HEK293T (cell line): ENCODE measurements around the gene UVRAG.
"Not testable (repeated sequence)": the region's sequence is repeated elsewhere in the genome, so short reads cannot be mapped to it uniquely, and the experiment has no call there.

ENCODE experiments used
- CTCF ChIA-PET: fragments of 350-600 bp; formaldehyde crosslinking; extraction: SDS; loops from one replicate; lab custom pipeline; 2021; ENCODE audit warnings: antibody characterized with exemption, inconsistent platforms; lab: Yijun Ruan, JAX
- POLR2A ChIA-PET: fragments of 350-600 bp; formaldehyde crosslinking; extraction: SDS; loops from one replicate; lab custom pipeline; 2020; ENCODE audit warnings: antibody characterized with exemption, inconsistent platforms; lab: Yijun Ruan, JAX
- DNase-seq: peaks from one replicate; pipeline ENCODE4 v3.0.0; 2012; ENCODE audit warnings: mixed read lengths; ENCODE audit errors: extremely low spot score
- ARNT ChIP-seq: fragments of 450-650 bp; IDR thresholded peaks from 2 replicates; pipeline ENCODE4 v1.6.1; 2017; ENCODE audit warnings: mild to moderate bottlenecking
- BHLHE40 ChIP-seq: fragments of 450-650 bp; IDR thresholded peaks from 2 replicates; pipeline ENCODE4 v1.6.1; 2016; ENCODE audit warnings: mild to moderate bottlenecking, moderate library complexity, borderline replicate concordance
- CTBP1 ChIP-seq: fragments of 450-650 bp; IDR thresholded peaks from 2 replicates; pipeline ENCODE4 v1.6.1; 2016; ENCODE audit warnings: borderline replicate concordance
- ELF4 ChIP-seq: fragments of 450-650 bp; IDR thresholded peaks from 2 replicates; pipeline ENCODE4 v1.6.1; 2017; ENCODE audit warnings: antibody characterized with exemption
- FOXA1 ChIP-seq: fragments of 450-650 bp; IDR thresholded peaks from 2 replicates; pipeline ENCODE4 v1.6.1; 2016; ENCODE audit warnings: mild to moderate bottlenecking
- FOXK2 ChIP-seq: fragments of 450-650 bp; IDR thresholded peaks from 2 replicates; pipeline ENCODE4 v1.6.1; 2016; ENCODE audit warnings: mild to moderate bottlenecking
- FOXM1 ChIP-seq: fragments of 450-650 bp; IDR thresholded peaks from 2 replicates; pipeline ENCODE4 v1.6.1; 2017; ENCODE audit warnings: mild to moderate bottlenecking, borderline replicate concordance
- HDGF ChIP-seq: fragments of 450-650 bp; IDR thresholded peaks from 2 replicates; pipeline ENCODE4 v1.6.1; 2017; ENCODE audit warnings: antibody characterized with exemption, borderline replicate concordance
- L3MBTL2 ChIP-seq: fragments of 450-650 bp; conservative IDR thresholded peaks from 2 replicates; pipeline ENCODE4 v1.6.1; 2016; ENCODE audit warnings: mild to moderate bottlenecking
- LEF1 ChIP-seq: fragments of 450-650 bp; IDR thresholded peaks from 2 replicates; pipeline ENCODE4 v1.6.1; 2017; ENCODE audit warnings: mild to moderate bottlenecking, borderline replicate concordance
- NFRKB ChIP-seq: fragments of 450-650 bp; IDR thresholded peaks from 2 replicates; pipeline ENCODE4 v1.6.1; 2016; ENCODE audit warnings: mild to moderate bottlenecking, moderate library complexity
- PKNOX1 ChIP-seq: fragments of 450-650 bp; IDR thresholded peaks from 2 replicates; pipeline ENCODE4 v1.6.1; 2016
- SP1 ChIP-seq: fragments of 450-650 bp; IDR thresholded peaks from 2 replicates; pipeline ENCODE4 v1.6.1; 2017
- SUZ12 ChIP-seq: fragments of 450-650 bp; IDR thresholded peaks from 2 replicates; pipeline ENCODE4 v1.6.1; 2016; ENCODE audit warnings: mild to moderate bottlenecking
- TARDBP ChIP-seq: fragments of 450-650 bp; IDR thresholded peaks from 2 replicates; pipeline ENCODE4 v1.6.1; 2016
- ZNF384 ChIP-seq: fragments of 450-650 bp; IDR thresholded peaks from 2 replicates; pipeline ENCODE4 v1.6.1; 2016

Gene UVRAG

GRCh38 chr11:75869661-75870455, 54.8 kb downstream of the UVRAG start:
- POLR2A ChIA-PET = no interaction called here
- DNase-seq = no peak
- CTCF ChIA-PET = interaction anchor here (0.6 to 3.8 kb wide), 2 partner anchors 59 to 67 kb away, joined by 4 to 21 read pairs; no protein-coding TSS in a partner anchor
- TF ChIP-seq ARNT (no peak), SP1 (no peak), ELF4 (no peak), FOXK2 (no peak), CTBP1 (no peak), LEF1 (no peak), L3MBTL2 (no peak), BHLHE40 (no peak), HDGF (no peak), TARDBP (no peak), SUZ12 (no peak), FOXA1 (no peak), PKNOX1 (no peak), NFRKB (no peak), FOXM1 (no peak), ZNF384 (no peak)

GRCh38 chr11:75872887-75873416, 57.9 kb downstream of the UVRAG start:
- POLR2A ChIA-PET = no interaction called here
- TF ChIP-seq L3MBTL2 = no peak
- TF ChIP-seq HDGF = no peak
- no peak for TF ChIP-seq TARDBP
- no peak for TF ChIP-seq LEF1
- no peak for TF ChIP-seq BHLHE40
- TF ChIP-seq ZNF384 = no peak
- no peak for TF ChIP-seq NFRKB
- no peak for TF ChIP-seq PKNOX1
- TF ChIP-seq ARNT = no peak
- TF ChIP-seq CTBP1 = no peak
- DNase-seq = no peak
- CTCF ChIA-PET = interaction anchor here (0.5 to 0.8 kb wide), 4 partner anchors 9 to 318 kb away, joined by 3 to 8 read pairs (median 4); no protein-coding TSS in a partner anchor

DNA sequence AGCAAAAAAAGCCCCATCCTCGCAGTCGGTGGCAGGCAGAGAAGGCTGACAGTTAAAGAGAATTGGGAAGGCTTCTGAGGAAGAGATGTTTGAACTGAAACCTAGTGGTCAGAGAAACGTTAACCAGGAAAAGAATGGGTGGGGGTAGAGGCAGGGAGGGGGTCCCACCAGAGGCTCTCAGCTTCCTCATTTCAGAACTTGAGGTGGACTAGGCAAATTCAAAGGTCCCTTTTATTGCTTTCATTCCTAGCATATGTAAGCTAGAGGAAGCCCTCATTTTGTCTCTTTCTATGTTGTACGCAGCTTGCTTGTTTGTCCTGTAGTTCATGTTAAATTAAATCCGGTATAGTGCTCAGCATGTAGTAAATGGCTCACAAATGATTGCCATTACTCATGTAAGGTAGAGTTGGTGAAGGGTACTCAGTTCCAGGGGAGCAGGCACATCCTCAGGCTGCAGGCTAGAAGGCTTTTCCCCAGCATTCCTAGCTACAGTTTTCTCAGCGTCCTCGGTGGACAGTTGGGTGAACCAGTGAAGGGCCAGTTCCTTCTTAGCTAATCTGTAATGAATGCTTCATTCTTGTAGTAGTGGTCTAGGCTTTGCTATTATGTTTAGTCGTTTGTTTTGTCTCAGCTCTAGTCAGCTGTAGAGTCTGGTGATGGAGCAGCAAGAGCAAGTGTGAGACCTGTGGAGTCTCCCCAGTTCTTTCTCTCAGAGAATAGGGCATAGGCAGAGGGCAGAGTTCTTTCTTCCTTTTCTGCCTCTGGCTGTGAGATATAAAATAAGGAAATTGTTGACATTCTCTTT, 58.6 kb downstream of the UVRAG start:
- CTCF ChIA-PET = interaction anchor here (0.5 to 0.8 kb wide), 3 partner anchors 9 to 318 kb away, joined by 3 to 8 read pairs (median 3); no protein-coding TSS in a partner anchor

GRCh38 chr11:75874684-75875341, 59.8 kb downstream of the UVRAG start:
- DNase-seq = no peak
- TF ChIP-seq SP1 (no peak), ARNT (no peak), SUZ12 (no peak), PKNOX1 (no peak), NFRKB (no peak), HDGF (no peak), L3MBTL2 (no peak), FOXA1 (no peak), ZNF384 (no peak), TARDBP (no peak), LEF1 (no peak), FOXK2 (no peak)
- ChIA-PET CTCF (interaction anchor here (0.9 kb wide), 1 partner anchor 277 kb away, joined by 3 read pairs; no protein-coding TSS in a partner anchor), POLR2A (no interaction called here)

More for the DNA sequence above, 58.6 kb downstream of the UVRAG start:
- TF ChIP-seq FOXA1 (no peak), NFRKB (no peak), HDGF (no peak), SP1 (no peak)
- POLR2A ChIA-PET = no interaction called here
- no peak for DNase-seq

- DNase-seq, CTCF ChIA-PET, POLR2A ChIA-PET: not testable (repeated sequence)
Measured at GRCh38 chr11:75877327-75877726, 62.3 kb downstream of the UVRAG start.

DNA sequence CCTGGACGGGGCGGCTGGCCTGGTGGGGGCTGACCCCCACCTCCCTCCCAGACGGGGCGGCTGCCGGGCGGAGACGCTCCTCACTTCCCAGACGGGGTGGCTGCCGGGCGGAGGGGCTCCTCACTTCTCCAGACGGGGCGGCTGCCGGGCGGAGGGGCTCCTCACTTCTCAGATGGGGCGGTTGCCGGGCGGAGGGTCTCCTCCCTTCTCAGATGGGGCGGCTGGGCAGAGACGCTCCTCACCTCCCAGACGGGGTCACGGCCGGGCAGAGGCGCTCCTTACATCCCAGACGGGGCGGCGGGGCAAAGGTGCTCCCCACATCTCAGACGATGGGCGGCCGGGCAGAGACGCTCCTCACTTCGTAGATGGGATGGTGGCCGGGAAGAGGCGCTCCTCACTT, 62.9 kb downstream of the UVRAG start:
- DNase-seq, POLR2A ChIA-PET, CTCF ChIA-PET: not testable (repeated sequence)
